Skin of body (tissue), 2 donors: Measurements from ENCODE around the gene DEPDC1B. TPM values are rescaled to one million over a fixed set of nuclear protein-coding genes. Genes with fewer than 3 reads are reported as not detected.
"Not testable (repeated sequence)": the region's sequence is repeated elsewhere in the genome, so short reads cannot be mapped to it uniquely, and the experiment has no call there.

ENCODE experiments used
- DNase-seq: peaks from one replicate; lab custom pipeline; 2025; lab: John Stamatoyannopoulos, UW
- total RNA-seq: library from RNA; depleted of rRNA; stranded (reverse); fragments of >200 nt; gene quantifications from one replicate; pipeline ENCODE4 v1.2.3, GENCODE V29; 2014

The DEPDC1B gene
- total RNA-seq, 1 donor from 2014 or later, result 6.7 TPM

DNA sequence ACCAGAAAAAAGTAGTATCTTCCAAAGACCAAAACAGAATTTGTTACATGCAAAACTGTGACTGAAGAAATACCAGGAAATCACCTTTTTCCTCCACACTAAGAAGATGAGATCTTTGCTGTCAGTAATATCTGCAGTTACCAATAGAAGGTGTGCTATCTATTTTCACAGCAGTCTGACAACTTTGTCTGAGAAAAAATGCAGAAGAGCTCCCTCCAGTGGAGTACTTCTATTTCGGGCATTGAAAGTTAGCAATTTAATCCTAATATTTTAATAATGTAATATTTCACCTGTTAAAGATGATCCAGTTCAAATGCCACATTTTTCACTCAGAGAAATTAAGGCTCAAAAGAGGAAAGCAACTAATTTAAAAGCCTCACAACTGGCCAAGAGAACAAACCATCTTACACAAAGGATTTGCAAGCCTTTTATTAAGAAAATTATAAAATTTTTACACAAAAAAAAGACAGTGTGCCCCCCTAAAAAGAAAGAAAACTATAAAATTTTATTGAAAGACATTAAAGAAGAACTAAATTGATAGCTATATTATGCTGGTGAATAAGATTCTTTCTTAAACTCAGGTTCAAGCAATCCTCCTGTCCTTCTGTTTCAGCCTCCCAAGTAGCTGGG lies 50.6 kb downstream of the DEPDC1B start:
- DNase-seq, result no peak

DNA sequence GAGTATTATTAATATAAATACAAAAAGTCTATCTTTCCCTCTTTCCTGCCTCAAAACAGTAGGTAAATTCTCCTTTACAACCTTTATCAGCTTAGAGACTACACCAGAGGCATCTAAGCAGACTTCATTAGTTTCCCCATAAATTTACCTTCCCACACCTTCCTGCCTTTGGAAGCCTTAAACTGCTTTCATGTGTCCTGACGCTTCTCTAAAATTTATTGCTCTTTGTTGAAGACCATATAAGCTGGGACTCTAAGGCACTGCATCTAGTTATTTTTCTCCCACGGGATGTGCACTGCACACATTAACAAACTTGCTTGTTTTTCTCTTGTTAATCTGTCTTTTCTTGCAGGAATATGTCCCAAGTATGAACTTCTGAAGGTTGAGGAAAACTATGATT lies 51.8 kb downstream of the DEPDC1B start:
- no peak for DNase-seq

DNA sequence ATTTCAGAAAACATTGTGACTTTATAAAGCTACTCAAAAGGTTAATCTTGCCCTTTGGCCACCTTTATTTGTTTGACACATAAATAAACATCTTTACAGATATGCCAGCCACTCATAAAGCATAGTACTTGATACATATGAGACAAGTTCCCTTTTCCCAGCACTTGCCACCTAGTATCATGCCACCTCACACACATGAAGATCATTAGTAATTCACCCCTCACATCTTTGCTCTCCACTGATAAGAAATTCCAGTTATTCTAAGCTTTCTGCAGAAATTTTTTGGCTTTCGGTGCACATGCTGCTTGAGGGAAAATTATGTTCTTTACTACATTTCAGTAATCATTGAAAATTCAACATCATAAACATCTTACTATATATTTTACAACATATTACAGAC lies 59.1 kb downstream of the DEPDC1B start:
- no peak for DNase-seq

DNA sequence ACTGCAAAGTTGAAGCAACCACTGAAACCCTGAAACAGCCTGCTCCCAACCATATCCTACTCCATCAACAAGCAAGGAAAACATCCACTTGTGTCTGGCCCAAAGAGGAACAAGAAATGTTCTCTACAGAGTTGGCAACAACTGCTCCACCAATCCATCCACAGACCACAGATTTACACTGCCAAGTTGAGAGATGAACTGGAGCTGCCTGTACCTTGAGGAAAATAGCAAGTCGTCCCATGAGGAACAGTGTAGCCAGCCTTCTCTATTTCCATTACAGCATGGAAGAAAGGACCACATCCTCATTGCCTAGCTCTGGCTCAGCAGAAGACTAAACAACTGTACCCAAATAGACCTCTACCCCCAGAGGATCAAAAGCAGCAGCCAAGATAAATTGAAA lies 60.4 kb downstream of the DEPDC1B start:
- DNase-seq, result no peak

DNA sequence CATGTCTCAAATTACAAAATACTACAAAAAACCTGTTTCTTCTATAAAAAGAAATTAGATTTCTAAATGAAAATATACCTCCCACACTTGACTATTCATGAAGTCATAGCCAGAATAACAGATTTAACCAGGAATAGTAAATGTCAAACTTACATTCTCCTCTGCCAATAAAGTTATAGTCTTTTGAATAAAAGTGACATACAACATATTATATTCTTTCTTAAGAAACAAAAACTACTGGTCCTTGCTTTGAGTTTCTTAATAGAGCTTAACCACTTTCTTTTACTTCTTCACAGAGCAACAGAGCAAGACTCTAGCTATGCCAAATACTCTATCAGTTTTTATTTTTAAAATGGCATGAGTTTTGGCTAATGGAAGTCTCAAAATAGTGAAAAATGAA lies 61.7 kb downstream of the DEPDC1B start:
- no peak for DNase-seq

DNA sequence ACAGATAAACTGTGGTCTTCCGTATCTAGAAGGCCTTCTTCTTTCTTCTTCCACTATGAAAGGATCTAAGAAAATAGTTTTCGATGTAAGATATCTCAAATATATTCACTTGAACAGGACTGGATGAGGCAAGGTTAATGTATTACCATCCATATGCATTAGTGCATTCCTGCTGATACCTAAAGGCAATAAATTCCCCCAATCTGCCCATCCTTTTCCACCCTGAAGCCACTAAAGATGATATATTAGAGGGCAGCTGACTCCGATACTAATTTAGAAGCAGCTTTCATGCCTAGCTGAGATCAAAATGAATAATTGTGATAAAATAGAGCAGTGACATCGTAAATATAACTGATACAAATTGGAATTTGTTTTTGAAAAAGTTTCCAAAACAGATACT lies 63.3 kb downstream of the DEPDC1B start:
- no peak for DNase-seq

DNA sequence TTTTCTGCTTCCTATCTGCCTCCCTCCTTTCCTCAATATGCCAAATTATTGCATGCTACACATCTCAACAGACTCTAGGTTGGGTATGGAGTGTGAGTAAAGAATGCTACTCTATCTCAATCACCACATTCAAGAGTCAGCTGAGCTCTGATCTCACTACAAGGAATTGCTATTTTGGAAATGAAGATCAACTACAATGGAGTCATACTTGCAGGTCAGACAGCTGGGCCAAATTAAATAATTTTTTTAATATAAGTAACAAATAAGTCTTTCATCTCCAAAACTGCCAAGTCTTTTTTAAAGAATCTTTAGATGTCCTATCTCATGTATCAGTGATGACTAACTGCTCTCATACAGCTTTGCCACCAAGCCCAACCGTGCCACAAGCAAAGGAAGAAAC lies 64.0 kb downstream of the DEPDC1B start:
- no peak for DNase-seq

DNA sequence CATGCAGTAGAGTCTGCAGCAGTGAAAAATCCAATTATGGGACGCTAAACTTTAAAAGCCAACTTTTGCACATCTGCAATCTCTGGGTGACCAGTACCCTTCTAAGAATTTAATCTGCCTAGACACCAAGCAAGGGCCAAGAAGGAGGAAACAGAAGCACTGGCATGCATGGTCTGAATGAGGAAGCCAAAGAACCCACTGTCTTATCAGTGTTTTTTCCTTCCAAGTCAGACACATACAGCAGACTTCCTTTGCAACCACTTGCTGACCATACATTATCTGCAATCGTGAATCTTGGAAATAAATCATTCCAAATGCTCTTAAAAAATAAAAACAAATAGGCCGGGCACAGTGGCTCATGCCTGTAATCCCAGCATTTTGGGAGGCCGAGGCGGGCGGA lies 65.9 kb downstream of the DEPDC1B start:
- no peak for DNase-seq

DNA sequence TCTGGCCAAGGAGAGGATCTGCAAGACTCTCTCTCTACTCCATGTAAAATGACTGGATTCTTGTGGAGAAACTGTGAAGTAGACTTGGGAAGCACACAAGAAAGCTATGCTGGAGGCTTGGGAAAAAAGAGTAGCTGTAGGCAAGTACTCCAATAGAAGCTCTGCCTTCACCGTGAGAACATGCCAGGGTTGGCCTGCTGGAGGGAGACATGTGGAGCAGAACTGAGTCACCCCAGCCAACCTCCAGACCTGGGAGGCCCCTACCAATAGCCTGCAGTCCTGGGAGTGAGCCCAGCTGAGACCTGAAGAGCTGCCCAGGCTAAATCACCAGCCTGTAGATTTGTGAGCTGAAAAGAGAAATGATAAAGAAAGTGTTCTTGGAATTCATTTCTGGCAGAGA lies 66.6 kb downstream of the DEPDC1B start:
- DNase-seq, result no peak

DNA sequence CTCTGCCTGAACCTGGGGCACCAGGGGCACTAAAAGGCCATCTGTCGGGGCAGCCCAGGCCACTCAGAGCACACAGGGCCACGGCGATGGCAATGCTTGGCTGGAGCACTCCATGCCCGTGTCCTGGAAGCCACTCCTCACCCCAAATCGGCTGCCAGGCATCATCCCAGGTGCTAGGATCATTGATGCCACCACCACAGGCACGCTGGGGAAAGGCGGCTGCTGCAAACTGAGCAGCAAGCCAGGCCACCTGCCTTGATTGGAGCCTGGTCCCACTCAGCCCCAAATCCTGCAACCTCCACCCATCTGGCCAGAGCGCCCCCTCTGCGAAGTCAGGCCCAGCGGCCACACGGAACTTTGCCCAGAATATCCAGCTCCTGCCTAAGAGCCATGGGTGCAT lies 67.8 kb downstream of the DEPDC1B start:
- DNase-seq, result no peak

DNA sequence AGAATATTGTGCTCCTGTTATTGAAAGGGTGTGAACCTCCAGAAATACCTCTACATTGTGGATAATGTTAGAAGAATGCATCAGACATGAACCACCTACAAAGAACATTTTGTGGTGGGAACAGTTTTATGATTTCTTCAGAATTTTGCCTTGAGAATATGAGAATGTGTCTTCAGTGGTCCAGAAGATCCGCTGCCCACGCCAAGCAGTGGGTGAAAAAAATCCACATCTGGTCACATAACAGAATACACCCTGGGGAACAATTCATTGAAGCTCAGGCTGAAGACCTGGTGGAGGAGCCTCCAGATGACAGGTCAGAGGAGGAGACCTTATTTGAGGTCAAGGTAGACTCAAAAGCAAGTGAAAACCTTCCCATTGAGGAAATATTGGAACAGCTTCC lies 69.1 kb downstream of the DEPDC1B start:
- DNase-seq, result no peak

DNA sequence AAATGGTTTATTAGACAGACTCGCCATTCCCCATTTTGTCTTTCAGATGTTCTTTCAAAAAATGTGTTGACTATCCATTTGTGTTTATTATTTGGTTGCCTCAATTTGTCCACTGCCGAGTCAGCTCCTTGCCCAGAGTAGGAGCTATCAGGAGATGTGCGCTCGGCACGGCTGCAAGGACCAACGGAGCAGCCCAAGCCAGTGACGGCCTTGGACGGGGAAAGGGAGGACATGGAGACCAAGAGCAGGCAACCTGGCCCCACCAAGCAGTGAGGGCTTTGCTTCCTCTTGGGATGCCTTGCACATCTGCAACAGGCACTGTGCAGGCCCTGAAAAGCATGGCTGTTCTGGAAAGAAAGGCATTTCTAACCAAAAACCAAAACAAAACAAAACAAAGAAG lies 69.8 kb downstream of the DEPDC1B start:
- no peak for DNase-seq

DNA sequence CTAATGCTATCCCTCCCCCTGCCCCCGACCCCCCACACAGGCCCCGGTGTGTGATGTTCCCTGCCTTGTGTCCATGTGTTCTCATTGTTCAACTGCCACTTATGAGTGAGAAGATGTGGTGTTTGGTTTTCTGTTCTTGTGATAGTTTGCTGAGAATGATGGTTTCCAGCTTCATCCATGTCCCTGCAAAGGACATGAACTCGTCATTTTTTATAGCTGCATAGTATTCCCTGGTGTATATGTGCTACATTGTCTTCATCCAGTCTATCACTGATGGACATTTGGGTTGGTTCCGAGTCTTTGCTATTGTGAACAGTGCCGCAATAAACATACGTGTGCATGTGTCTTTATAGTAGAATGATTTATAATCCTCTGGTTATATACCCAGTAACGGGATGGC lies 75.1 kb downstream of the DEPDC1B start:
- DNase-seq, result not testable (repeated sequence)

DNA sequence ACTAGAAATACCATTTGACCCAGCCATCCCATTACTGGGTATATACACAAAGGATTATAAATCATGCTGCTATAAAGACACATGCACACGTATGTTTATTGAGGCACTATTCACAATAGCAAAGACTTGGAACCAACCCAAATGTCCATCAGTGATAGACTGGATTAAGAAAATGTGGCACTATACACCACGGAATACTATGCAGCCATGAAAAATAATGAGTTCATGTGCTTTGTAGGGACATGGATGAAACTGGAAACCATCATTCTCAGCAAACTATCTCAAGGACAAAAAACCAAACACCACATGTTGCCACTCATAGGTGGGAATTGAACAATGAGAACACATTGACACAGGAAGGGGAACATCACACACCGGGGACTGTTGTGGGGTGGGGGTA lies 79.2 kb downstream of the DEPDC1B start:
- not testable (repeated sequence) for DNase-seq

DNA sequence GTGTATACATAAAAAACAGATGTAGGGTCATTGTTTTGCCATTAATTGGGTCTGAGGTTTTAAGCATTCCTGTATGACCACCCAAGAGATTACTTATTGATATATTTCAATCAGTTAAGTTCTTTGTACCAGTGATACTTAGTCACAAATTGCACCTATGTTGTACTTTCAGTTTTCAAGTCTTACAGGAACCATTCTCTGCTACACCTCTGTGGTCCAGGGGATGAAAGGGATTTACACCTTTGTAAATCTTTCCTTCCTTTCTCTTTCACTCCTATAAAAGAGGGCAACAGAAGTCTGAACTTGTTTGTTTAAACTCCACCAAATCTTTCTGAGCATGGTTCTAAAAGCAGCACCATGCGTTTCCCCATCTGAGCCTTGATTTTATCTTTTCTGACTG lies 86.1 kb downstream of the DEPDC1B start:
- no peak for DNase-seq

DNA sequence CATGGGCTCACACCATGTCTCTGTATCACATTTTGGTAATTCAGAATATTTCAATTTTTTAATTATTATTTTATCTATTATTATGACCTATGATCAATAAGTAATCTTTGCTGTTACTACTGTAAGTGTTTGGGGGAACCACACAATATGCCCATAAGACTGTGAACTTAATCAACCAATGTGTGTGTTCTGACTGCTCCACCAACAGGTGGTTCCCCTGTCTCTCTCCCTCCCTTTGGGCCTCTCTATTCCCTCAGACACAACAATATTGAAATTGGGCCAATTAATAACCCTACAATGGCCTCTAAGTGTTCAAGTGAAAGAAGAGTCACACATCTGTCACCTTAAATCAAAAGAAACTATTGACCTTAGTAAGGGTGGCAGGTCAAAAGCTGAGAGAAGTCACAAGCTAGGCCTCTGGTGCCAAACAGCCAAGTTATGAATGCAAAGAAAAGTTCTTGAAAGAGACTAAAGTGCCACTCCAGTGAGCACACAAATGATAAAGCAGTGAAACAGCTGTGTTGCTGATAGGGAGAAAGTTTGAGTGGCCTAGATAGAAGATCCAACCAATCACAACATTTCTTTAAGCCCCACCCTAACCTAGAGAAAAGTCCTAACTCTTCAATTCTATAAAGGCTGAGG lies 88.7 kb downstream of the DEPDC1B start:
- no peak for DNase-seq

DNA sequence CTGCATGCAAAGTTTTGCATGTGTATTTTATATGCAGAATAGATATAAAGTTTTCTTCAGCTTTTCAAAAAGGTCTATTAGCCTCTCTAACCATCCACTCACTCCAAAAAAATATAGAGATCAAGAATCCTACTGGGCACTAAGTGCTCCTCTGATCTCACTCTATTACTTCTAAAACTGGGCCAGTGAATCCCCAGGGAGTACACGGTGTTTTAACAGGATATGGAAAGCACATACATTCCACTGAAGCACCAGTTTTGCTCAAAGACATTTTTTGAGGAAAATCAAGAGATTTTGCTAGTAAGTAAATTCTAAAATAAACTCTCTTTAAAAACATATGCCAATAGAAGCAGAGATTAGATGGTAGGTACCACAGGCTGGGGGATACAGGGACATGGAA lies 95.2 kb downstream of the DEPDC1B start:
- no peak for DNase-seq

DNA sequence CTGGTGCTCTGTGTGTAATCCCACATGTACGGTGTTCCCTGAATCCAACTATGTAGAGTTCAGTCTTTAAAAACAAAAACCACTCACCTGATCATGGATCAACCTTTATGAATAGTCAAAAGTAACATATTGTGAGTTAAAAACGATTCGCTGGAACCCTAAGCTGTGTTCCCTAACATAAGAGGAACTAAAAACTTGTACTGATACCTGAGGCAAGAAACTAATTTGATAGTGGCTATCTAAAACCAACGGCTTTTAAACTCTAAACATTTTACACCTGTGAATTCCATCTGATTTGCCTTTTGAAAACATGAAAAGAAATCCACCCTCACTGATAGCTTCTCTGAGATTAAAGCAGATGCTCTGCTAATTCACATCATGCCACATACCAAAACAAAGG lies 101.5 kb downstream of the DEPDC1B start:
- no peak for DNase-seq

DNA sequence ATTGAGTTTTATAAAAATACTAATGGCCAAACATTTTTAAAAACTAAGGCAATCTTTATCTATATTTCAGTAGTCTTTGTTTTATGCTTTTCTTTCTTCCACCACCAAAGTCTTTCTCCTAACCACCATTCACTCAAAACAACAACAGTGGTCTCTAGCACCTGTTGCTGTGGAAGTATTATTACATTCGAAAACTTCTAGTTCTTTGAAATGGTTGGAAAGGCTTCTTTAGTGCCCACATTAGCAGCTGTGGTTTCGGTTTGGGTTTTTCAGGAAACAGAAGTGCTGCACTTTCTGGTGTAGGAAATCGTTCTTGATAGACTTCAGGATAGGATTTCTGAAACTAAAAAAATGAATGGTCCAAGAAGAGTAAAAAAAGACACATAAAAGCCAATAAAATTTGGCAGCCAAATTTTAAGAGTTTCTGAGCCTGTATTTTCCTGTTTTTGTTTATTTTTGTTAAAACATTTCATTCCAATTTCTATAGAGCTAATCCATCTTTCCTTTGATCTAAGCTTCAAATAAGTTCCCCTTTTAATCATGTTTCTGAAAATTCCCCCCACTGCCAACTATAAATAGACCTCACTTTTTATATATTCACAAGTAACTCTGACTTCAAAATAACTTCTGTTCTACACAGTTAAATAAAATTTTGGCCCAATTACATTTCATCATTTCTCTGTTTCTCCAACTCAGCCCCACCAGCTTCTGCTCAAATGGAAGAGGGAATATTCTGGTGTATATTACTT lies 102.2 kb downstream of the DEPDC1B start:
- peak; percentile 2 for DNase-seq

DNA sequence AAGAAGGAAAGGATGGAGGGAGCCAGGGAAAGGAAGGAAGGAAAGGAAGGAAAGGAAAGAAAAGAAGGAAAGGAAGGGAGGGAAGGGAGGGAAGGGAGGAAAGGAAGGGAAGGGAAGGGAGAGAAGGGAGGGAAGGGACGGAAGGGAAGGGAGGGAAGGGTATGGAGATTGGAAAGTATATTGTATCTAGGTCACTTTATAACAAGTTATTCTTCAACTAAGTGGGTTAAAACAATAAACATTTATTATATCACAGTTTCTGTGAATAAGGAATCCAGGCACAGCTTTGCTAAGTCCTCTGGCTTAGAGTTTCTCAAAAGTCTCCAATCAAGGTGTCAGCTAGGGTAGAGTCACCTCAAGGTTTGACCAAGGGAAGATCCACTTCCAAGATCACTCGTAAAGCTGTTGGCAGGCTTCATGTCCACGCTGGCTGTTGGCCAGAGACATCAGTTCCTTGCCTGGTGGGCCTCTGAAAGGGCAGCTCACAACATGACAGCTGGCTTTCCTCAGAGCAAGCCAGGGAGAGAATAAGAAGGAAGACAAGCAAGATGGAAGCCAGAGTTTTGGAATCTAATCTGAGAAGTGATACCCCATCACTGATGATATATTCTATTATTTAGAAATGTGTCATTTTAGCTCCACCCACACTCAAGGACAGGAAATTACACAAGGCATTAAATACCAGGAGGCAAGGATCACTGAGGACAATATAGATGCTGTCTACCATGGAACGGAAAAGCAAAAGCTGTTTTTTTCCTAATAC lies 105.1 kb downstream of the DEPDC1B start:
- DNase-seq, result no peak

DNA sequence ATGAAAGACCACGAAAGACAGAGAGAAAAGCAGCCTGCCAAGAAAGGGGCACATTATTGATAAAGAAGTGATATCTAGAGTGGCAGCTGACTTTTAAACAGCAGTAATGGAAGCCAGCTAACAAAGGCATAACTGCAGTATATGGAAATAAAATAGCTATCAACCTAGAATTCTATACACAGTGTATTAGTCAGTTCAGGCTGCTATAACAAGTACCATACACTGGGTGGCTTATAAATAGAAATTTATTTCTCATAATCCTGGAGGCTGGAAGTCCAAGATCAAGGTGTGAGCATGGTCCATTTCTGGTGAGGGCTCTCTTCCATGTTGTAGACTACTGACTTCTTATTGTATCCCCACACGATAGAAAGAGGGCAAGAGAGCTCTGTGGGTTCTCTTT lies 109.8 kb downstream of the DEPDC1B start:
- no peak for DNase-seq

DNA sequence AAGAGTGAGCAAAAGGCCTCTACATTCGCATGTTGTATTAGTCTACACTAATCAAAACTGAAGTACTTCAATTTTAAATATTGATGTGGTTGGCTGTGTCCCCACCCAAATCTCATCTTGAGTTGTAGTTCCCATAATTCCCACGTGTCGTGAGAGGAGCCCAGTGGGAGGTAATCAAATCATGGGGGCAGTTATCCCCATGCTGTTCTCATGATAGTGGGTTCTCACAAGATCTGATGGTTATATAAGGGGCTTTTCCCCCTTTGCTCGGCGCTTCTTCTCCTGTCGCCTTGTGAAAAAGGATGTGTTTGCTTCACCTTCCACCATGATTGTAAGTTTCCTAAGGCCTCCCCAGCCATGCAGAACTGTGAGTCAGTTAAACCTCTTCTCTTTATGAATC lies 112.7 kb downstream of the DEPDC1B start:
- not testable (repeated sequence) for DNase-seq
